ENCODE measurements around the gene NLGN3. TPM values are rescaled to one million over a fixed set of nuclear protein-coding genes. Genes with fewer than 3 reads are reported as not detected.

Gene NLGN3
- total RNA-seq = 2.3 and 3.1 TPM in 2 replicates

DNA sequence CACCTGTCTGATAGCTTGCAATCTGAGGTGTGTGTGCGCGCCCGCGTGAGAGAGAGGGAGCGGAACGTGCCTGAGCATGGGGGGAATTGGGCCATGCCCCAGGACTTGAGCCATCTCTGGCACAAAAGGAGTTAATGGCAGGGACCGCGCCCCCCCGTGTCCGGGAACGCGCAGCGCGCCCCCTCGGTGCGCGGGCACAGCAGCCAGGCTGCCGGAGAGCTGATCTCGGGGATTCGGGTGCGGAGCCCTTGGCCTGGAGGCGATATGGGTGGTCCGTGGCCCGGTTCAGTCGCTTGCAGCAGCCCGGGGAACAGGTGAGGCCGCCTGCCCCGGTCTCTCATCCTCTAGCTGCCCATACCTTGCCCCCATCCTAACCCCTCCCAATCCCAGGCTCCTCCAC is at the start of gene NLGN3:
Gene NLGN3, plus strand, starts transcription at position 191 of the 400 bp plus-strand sequence. CDS start 2,909 bp downstream, outside the sequence.
- intact Hi-C loops (cut with micrococcal nuclease) = no loop called here

DNA sequence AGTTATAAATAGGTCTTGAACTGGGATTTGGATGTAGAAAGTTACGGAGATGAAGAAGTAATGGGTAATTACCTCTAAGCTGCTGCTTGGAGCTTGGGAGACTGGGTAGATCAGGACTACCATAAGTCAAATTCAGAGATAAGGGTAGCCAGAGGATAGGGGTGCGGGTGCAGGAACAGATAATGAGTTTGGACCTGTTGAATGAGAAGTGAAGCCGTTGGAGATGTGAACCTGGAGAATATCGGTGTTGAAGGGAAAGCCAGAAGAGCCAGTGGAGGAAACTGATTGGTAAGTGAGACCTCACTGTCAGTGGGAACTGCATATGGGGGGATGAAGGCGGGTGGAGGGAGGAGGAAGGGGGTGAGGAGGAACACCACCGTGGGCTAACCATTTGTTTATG is 49.6 kb upstream of the NLGN3 start:
- intact Hi-C loops (cut with micrococcal nuclease) = loop anchor here (1.0 to 10.0 kb wide), 7 partner anchors 27 to 640 kb away; partner anchors contain the start of genes SNX12, TAF1 and ZMYM3

DNA sequence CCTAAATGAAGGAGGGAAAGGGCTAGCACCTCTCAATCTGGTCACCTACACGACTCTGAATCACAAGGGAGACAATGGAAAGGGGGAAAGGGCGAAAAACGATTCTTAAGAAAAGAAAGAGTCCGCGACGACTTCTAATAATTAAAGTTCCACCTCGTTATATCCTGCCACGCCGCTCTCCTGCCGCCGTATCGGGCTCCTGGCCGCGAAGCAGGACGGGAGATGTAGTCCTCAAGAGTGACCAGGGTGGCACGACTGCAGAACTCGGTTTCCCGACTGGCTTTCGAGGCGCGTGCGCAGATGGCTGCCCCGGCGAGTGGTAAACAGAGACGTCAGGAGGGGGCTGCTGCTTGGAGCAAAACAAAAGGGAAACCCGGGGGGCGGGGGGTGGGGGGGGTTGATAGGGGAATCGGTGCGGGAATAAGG is 49.1 kb upstream of the NLGN3 start, which contains the start of gene FOXO4:
Gene FOXO4, plus strand, starts transcription at position 297 of the 426 bp plus-strand sequence. CDS start 678 bp downstream, outside the sequence.
- intact Hi-C loops (cut with micrococcal nuclease) = loop anchor here (1.0 to 10.0 kb wide), 7 partner anchors 27 to 641 kb away; partner anchors contain the start of genes SNX12, TAF1 and ZMYM3

DNA sequence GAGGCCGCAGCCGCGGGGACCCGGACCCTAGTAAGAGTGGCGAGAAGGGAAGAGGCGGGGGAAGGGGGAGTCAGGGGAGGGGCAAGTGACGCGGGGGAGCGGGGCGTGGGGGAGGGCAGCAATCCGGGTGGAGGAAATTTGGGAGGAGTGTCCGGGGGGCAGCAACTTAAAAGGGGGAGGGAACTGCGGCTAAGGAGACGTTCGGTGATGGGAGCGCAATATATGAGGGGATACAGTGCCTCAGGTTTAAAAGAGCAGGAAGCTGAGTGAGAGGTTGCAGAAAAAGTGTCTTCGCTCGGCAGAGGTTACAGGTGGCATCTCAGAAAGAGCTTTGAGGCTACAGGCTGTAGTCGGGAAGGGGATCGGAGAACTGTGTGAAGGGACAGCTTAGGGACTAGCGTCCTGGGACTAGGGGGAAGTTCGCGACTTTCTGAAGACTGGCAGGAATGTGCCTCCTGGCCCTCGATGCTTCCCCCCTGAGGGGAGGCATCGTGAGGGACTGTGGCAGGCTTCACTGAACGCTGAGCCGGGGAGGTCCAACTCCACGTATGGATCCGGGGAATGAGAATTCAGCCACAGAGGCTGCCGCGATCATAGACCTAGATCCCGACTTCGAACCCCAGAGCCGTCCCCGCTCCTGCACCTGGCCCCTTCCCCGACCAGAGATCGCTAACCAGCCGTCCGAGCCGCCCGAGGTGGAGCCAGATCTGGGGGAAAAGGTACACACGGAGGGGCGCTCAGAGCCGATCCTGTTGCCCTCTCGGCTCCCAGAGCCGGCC is 48.5 kb upstream of the NLGN3 start:
- intact Hi-C loops (cut with micrococcal nuclease) = loop anchor here (1.0 to 10.0 kb wide), 7 partner anchors 28 to 641 kb away; partner anchors contain the start of genes SNX12, TAF1 and ZMYM3

DNA sequence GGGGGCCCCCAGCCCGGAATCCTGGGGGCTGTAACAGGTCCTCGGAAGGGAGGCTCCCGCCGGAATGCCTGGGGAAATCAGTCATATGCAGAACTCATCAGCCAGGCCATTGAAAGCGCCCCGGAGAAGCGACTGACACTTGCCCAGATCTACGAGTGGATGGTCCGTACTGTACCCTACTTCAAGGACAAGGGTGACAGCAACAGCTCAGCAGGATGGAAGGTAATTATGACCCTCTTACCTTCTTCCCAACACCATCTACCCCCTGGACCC is 47.9 kb upstream of the NLGN3 start:
- intact Hi-C loops (cut with micrococcal nuclease) = loop anchor here (5.0 to 10.0 kb wide), 4 partner anchors 101 to 642 kb away; partner anchors contain the start of gene ZMYM3

DNA sequence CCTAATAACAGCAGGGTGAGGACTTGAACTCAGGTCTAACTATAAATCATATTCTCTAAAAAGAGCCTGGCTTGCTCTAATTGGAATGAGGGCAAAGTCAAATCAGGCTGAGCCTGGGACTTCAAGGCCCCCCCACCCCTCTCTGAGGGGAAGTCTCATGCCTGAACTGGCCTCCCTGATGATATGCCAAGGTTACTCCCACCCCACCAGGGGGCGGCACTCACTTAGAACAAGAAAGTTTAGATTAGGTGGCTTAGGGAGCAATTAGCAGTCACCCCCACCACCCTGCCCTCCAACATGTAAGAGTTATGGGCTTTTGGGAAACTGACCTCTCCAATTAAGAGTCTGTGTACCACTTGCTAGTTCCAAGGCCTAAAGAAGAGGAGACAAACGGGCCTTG is 46.3 kb upstream of the NLGN3 start:
- intact Hi-C loops (cut with micrococcal nuclease) = loop anchor here (1.0 to 10.0 kb wide), 8 partner anchors 13 to 644 kb away; partner anchors contain the start of genes IL2RG, MED12 and ZMYM3

DNA sequence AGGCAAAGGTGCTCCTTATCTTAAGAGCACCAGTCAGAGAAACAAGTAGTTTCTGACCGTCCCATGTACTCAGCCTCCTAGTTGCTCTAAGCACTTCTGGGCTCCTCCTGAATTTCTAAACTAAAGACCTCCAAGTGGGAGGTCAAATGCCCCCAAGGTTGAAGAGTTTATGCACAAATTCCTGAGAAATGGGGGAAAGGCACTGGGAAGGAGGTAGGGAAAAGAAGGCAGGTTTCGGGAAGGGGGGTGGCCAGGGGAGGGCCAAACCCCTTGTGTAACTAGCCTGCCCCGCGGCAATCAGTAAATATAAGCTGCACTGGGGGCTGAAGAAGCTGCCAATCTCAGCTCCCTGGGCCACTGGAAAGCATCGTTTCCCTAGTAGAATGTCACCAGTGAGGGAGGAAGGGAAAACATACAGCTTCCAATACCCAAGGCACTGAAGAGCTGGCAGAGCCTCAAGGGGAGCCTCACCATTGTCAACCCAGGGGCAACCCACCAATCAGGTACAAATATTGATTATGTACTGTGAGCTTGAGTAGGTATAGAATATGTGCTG is 45.6 kb upstream of the NLGN3 start:
- intact Hi-C loops (cut with micrococcal nuclease) = loop anchor here (1.0 to 10.0 kb wide), 8 partner anchors 12 to 644 kb away; partner anchors contain the start of genes IL2RG, MED12 and ZMYM3

DNA sequence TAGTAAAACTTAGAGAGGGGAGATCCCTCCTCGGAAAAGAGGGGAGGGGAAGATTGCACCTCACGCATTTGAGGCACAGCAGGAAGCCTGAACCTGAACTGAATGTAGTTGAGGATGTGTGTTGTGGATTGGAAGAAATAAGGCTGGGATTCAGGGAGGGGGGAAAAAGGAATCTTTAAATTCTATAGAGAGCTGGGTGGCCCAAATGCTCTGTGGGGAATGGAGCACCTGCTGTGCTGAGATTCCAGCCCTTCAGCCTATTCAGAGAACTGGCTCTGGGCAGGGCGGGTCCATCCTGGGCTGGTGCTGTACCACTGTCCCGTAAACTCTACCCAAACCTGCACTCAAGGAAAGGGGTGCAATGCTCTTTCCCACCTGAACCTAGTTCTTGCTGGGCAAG is 44.9 kb upstream of the NLGN3 start:
- intact Hi-C loops (cut with micrococcal nuclease) = loop anchor here (5.0 to 10.0 kb wide), 4 partner anchors 98 to 645 kb away; partner anchors contain the start of gene ZMYM3

DNA sequence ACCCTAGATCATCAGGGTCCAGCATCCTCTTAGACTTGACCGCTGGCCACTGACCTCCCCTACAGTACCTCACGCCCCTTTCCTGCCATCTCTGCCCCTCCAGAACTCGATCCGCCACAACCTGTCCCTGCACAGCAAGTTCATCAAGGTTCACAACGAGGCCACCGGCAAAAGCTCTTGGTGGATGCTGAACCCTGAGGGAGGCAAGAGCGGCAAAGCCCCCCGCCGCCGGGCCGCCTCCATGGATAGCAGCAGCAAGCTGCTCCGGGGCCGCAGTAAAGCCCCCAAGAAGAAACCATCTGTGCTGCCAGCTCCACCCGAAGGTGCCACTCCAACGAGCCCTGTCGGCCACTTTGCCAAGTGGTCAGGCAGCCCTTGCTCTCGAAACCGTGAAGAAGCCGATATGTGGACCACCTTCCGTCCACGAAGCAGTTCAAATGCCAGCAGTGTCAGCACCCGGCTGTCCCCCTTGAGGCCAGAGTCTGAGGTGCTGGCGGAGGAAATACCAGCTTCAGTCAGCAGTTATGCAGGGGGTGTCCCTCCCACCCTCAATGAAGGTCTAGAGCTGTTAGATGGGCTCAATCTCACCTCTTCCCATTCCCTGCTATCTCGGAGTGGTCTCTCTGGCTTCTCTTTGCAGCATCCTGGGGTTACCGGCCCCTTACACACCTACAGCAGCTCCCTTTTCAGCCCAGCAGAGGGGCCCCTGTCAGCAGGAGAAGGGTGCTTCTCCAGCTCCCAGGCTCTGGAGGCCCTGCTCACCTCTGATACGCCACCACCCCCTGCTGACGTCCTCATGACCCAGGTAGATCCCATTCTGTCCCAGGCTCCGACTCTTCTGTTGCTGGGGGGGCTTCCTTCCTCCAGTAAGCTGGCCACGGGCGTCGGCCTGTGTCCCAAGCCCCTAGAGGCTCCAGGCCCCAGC is 43.8 kb upstream of the NLGN3 start:
- intact Hi-C loops (cut with micrococcal nuclease) = no loop called here

DNA sequence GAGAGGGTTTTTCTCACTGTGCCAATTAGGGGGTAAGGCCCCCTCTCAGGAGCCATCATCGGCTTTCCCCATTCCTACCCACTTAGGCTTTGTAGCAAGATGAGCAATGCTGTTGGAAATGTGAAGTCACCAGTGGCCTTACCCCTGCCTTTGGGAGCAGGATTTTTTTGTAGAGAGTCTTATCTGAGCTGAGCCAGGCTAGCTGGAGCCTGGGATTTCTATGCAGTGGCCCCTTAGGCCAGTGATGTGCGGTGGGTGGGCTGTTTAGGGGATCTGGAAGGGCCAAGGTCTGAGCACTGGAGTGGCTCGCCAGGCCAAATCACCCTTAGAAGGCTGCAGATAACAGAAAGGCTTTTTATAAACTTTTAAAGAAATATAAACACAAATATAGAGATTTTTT is 42.3 kb upstream of the NLGN3 start:
- intact Hi-C loops (cut with micrococcal nuclease) = no loop called here

DNA sequence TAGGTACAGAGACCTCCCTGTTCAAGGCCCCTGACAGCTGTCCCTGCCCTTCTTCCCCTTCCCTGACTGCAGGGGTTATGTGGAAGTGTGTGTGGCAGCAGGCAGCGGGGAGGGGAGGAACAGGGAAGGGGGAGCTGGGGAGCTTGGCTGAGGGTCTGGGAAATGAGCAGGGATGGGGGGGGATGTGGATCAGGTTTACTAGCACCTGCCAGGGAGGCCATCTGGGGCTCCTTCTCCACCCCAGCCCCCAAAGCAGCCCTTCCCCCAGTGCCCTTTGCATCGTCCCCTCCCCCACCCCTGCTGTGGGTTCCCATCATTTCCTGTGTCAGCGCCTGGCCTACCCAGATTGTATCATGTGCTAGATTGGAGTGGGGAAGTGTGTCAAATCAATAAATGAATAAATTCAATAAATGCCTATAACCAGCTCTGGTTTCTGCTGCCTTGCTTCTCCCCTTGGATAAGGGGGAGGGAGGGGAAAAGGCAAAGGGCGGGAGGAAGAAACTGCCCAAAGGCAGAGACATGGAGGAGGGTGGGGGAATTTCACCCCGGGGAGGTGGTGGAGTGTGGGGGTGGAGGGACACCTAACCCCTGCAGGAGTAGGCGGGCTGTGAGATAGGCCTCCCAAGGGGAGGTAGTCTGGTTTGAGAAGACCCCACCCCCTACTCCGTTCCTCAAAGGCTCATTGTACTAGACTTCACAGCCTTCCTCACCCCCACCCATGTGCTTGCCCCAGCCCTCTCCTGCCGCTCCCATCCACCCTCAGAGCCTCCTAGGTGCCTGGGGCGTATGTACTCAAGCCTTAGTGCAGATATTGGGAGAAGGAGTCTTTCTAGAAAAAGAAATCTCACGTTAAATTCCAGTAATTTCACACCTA is 41.3 kb upstream of the NLGN3 start:
- intact Hi-C loops (cut with micrococcal nuclease) = loop anchor here (1.0 kb wide), 1 partner anchor 8 kb away; the partner anchor contains the start of gene IL2RG

DNA sequence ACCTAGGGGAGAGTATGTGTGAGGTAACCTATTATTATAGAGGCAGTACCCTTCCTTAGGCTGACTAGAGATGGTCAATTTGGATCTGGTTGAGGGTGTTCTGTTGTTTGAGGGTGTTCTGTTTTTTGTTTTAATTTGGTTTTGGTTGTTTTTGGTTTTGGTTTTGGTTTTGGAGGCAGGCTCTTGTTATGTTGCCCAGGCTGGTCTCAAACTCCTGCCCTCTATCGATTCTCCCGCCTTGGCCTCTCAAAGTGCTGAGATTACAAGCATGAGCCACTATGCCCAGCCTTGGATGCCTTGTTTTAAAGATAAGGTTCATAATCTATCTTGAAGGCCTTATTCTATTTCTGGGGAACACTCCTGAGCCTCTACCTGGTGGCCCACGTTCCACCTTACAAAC is 39.0 kb upstream of the NLGN3 start:
- intact Hi-C loops (cut with micrococcal nuclease) = no loop called here

DNA sequence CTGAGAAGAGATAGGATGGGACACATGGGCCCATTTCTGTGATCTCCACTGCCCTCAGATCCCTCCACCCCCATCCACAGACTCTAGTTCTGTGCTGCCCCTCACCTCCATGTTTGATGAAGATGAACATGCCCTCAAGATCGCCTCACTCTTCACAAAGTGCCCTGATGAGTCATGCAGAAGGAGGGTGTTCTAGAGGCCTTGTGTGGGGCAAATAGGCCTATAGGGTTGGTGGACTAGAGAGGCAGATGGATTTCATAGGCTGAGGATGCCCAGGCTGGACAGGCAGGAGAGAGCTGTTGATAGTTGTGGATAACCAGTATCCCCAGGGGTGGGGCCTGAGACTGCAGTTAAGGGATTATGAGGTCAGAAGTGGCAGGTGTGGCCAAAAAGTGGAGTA is 38.2 kb upstream of the NLGN3 start, which contains the start of gene CXorf65:
Gene CXorf65, minus strand, starts transcription at position 314 of the 400 bp plus-strand sequence. Its CDS starts 184 bp downstream, at position 130.
- intact Hi-C loops (cut with micrococcal nuclease) = no loop called here

DNA sequence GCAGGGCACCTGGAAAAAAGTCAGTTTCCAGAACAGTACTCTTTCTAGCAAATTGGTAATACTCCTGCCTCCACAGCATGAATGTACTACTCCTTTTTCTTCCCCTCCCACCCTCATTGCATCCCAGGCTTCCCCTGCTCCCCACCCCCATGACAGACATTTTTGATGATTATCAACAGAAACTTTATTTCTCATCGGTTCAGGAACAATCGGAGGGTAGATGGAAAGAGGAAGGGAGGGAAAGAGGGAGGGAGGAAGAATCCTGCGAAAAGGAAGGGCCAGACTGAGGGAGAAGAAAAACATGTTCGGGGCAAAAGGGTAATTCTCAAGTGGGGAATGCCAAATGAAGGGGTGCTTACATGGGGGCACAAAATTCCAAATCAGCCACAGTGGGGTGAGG is 37.4 kb upstream of the NLGN3 start:
- intact Hi-C loops (cut with micrococcal nuclease) = no loop called here

DNA sequence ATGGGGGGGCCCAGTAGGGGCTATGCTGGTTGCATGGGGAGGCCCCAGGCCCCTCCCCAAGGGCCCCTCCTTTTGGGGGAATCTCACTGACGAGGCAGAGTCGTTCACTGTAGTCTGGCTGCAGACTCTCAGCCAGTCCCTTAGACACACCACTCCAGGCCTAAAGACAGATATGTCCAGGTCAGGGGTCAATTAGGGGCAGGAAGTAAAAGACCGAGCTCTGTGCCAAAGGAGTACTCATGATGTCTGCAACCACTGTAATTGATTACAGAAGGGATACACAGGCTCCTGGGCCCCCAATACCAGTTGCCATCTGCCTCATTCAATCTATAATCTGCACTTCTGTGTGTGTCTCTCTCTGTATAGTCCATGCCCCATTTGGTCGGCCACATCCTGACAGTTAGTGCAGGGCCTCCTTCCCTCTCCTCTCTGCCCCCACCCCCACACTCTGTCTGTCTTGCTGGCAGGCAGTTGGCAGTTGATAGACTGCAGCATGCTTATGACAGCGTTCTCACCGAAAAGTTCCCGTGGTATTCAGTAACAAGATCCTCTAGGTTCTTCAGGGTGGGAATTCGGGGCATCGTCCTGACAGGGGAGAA is 36.8 kb upstream of the NLGN3 start:
- intact Hi-C loops (cut with micrococcal nuclease) = no loop called here

DNA sequence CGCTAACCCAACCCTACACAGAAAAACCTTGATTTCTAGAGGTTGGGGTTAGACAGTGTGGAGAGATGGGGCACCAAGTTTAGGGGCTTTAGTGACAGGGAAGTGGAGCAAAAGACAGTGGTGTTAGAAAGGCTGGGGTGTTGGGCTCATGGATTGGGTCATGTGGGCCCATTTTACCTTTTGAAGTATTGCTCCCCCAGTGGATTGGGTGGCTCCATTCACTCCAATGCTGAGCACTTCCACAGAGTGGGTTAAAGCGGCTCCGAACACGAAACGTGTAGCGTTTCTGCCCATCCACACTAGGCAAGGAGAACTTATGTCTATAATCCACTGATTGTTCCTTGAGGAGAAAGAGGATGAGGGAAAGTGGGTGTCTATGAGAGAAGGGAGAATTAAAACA is 35.6 kb upstream of the NLGN3 start:
- intact Hi-C loops (cut with micrococcal nuclease) = no loop called here

DNA sequence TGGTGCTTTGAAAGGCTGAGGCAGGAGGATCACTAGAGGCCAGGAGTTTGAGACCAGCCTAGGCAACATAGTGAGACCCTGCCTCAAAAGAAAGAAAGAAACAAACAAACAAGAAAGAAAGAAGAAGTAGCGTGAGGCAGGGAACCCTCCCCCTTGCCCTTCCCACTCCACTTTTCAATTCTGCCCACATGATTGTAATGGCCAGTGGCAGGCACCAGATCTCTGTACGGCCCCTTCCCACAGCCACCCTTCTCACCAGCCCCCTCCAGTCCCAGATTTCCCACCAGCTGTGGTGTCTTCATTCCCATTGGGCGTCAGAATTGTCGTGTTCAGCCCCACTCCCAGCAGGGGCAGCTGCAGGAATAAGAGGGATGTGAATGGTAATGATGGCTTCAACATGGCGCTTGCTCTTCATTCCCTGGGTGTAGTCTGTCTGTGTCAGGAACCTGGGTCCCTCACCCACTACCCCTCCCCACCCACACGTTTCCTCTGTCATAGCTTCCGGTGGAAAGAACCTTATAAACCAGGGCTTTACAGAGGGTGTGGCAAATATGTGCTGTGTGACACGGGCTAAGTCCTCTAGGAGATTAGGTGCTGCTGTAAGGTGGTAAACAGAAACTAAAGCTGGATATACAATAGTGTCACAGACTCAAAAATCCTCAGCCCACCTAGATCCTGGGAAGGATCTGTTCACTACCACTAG is 33.3 kb upstream of the NLGN3 start, which contains the start of gene IL2RG:
Gene IL2RG, minus strand, starts transcription at position 437 of the 703 bp plus-strand sequence. Its CDS starts 38 bp downstream, at position 399.
- intact Hi-C loops (cut with micrococcal nuclease) = loop anchor here (1.0 to 10.0 kb wide), 10 partner anchors 8 to 976 kb away; partner anchors contain the start of genes CXCR3, IGBP1, NONO and SNX12

DNA sequence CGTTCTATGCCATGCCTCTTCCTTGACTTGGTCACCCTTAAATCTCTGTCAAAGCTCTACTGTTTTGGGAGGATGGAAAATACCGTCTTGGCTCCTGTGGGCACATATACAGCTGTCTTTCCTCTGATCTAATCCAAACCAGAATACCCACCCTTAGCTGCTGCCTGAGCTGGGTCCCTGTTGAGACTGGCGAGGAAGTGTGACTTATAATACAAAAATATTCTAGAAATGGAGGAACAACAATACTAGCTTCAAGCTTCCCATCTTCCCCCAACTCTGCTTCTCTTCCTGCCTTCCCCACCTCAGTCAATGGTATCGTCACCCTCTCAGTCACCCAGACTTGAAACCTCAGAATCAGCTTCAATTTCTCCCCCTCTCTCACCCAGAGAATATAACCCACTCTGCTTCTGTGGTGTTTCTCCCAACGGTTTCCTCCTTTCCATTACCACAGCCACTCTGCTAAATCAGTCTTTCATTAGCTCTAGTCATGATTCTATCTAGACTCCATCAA is 32.7 kb upstream of the NLGN3 start:
- intact Hi-C loops (cut with micrococcal nuclease) = loop anchor here (1.0 to 10.0 kb wide), 10 partner anchors 9 to 977 kb away; partner anchors contain the start of genes CXCR3, IGBP1, NONO and SNX12

All from T-helper 1 cell treated with Interleukin-12 subunit alpha and Interleukin-12 subunit beta and Interleukin-4 antibody, amounts not matched to agents 30 ng/mL and 1 ng/mL, for 36 hours (primary cell).